Effector memory CD4-positive, alpha-beta T cell (primary cell): ENCODE data around the gene DIP2C.
"Not testable (repeated sequence)": the region's sequence is repeated elsewhere in the genome, so short reads cannot be mapped to it uniquely, and the experiment has no call there.

ENCODE experiments used
- DNase-seq, 3 donors: peaks; one replicate each; pipeline ENCODE4 v3.0.0-alpha.2; 2020
- H3K27ac ChIP-seq: 2 replicates; pipeline ENCODE4 v1.7.0; 2013; ENCODE audit warnings: mild to moderate bottlenecking, low read length, moderate library complexity; ENCODE audit not compliant: insufficient read depth, poor library complexity, severe bottlenecking
- H3K27me3 ChIP-seq: replicated peaks from 2 replicates; pipeline ENCODE4 v1.7.0; 2013; ENCODE audit warnings: mild to moderate bottlenecking, low read length; ENCODE audit not compliant: insufficient read depth, control insufficient read depth, poor library complexity, severe bottlenecking
- H3K36me3 ChIP-seq: 2 replicates; pipeline ENCODE4 v1.7.0; 2013; ENCODE audit warnings: mild to moderate bottlenecking, low read length, moderate library complexity; ENCODE audit not compliant: control insufficient read depth, insufficient read depth
- H3K4me1 ChIP-seq: 2 replicates; pipeline ENCODE4 v1.7.0; 2013; ENCODE audit warnings: low read length, mild to moderate bottlenecking; ENCODE audit not compliant: control insufficient read depth, insufficient read depth, poor library complexity, severe bottlenecking
- H3K4me3 ChIP-seq: 2 replicates; pipeline ENCODE4 v1.7.0; 2013; ENCODE audit warnings: low read length, low read depth, mild to moderate bottlenecking; ENCODE audit not compliant: insufficient read depth, poor library complexity, severe bottlenecking
- H3K9me3 ChIP-seq: 2 replicates; pipeline ENCODE4 v1.7.0; 2013; ENCODE audit warnings: mild to moderate bottlenecking, low read length, moderate library complexity; ENCODE audit not compliant: control insufficient read depth

DIP2C gene

GRCh38 chr10:405648-406047 is 283.8 kb downstream of the DIP2C start:
- DNase-seq = no peak
- Histone ChIP-seq H3K4me1 (no peaks in the 10 kb centered on the region), H3K4me3 (no peak overlapping the region), H3K27me3 (no peaks in the 10 kb centered on the region), H3K9me3 (no peaks in the 10 kb centered on the region), H3K36me3 (no peaks in the 10 kb centered on the region), H3K27ac (no peak overlapping the region)

- Histone ChIP-seq H3K4me3 (no peak overlapping the region), H3K27ac (no peak overlapping the region), H3K27me3 (no peaks in the 10 kb centered on the region), H3K9me3 (no peaks in the 10 kb centered on the region), H3K4me1 (no peaks in the 10 kb centered on the region), H3K36me3 (no peaks in the 10 kb centered on the region)
- no peak for DNase-seq
Observed at GRCh38 chr10:404991-405390, 284.5 kb downstream of the DIP2C start.

GRCh38 chr10:404346-404745 is 285.1 kb downstream of the DIP2C start:
- no peaks in the 10 kb centered on the region for H3K4me1 ChIP-seq
- H3K4me3 ChIP-seq = no peak overlapping the region
- DNase-seq = no peak
- H3K27me3 ChIP-seq = no peaks in the 10 kb centered on the region
- no peaks in the 10 kb centered on the region for H3K36me3 ChIP-seq
- H3K27ac ChIP-seq = no peak overlapping the region
- H3K9me3 ChIP-seq = no peaks in the 10 kb centered on the region

- Histone ChIP-seq H3K4me1 (no peaks in the 10 kb centered on the region), H3K4me3 (no peak overlapping the region), H3K27ac (no peak overlapping the region), H3K9me3 (no peaks in the 10 kb centered on the region), H3K36me3 (no peaks in the 10 kb centered on the region), H3K27me3 (no peaks in the 10 kb centered on the region)
- no peak for DNase-seq
Observed at GRCh38 chr10:398954-399353, 290.5 kb downstream of the DIP2C start.

- Histone ChIP-seq H3K4me1 (no peaks in the 10 kb centered on the region), H3K27me3 (no peaks in the 10 kb centered on the region), H3K27ac (no peak overlapping the region), H3K36me3 (no peaks in the 10 kb centered on the region), H3K9me3 (no peaks in the 10 kb centered on the region), H3K4me3 (no peak overlapping the region)
- no peak for DNase-seq
Observed at GRCh38 chr10:397321-398068, 292.0 kb downstream of the DIP2C start.

GRCh38 chr10:396535-397220 is 292.8 kb downstream of the DIP2C start:
- Histone ChIP-seq H3K4me1 (no peaks in the 10 kb centered on the region), H3K4me3 (no peak overlapping the region), H3K9me3 (no peaks in the 10 kb centered on the region), H3K36me3 (no peaks in the 10 kb centered on the region), H3K27ac (no peak overlapping the region), H3K27me3 (no peaks in the 10 kb centered on the region)
- DNase-seq = no peak

- no peaks in the 10 kb centered on the region for H3K36me3 ChIP-seq
Observed at GRCh38 chr10:396107-396506, 293.4 kb downstream of the DIP2C start.

GRCh38 chr10:395665-396064 is 293.8 kb downstream of the DIP2C start:
- Histone ChIP-seq H3K27me3 (no peaks in the 10 kb centered on the region), H3K4me1 (no peaks in the 10 kb centered on the region), H3K9me3 (no peaks in the 10 kb centered on the region), H3K27ac (no peak overlapping the region), H3K4me3 (no peak overlapping the region), H3K36me3 (no peaks in the 10 kb centered on the region)
- DNase-seq = no peak

More at GRCh38 chr10:396107-396506, 293.4 kb downstream of the DIP2C start:
- Histone ChIP-seq H3K27ac (no peak overlapping the region), H3K9me3 (no peaks in the 10 kb centered on the region), H3K27me3 (no peaks in the 10 kb centered on the region), H3K4me3 (no peak overlapping the region), H3K4me1 (no peaks in the 10 kb centered on the region)
- no peak for DNase-seq

GRCh38 chr10:394439-395101 is 294.9 kb downstream of the DIP2C start:
- H3K9me3 ChIP-seq, H3K27ac ChIP-seq, H3K4me1 ChIP-seq, DNase-seq, H3K27me3 ChIP-seq, H3K4me3 ChIP-seq, H3K36me3 ChIP-seq: not testable (repeated sequence)
